Measurements from ENCODE around the gene E2F7. TPM values are rescaled to one million over a fixed set of nuclear protein-coding genes. Genes with fewer than 3 reads are reported as not detected.

The E2F7 gene
- total RNA-seq, 1 experiment from 2014 or later = 19.5 TPM

DNA sequence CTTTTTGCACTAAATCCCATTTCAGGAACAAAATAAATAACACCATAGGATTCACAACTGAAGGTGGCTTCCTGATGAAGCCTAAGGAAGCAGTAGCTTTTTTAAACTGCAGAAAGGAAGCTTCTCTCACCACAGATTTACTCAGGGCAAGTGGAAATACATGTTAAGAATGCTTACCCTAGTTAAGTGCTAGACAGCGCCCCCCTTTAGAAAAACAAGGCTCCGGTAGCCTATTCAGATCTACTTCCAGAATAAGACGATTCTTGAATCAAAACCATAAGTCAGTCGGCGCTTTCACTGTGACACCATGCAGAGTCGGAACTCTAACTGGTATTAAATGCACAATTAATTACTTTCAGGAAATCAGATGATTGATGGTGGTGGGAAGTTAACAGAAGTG lies 41.9 kb downstream of the E2F7 start:
- TF ChIP-seq, protein P1, sequence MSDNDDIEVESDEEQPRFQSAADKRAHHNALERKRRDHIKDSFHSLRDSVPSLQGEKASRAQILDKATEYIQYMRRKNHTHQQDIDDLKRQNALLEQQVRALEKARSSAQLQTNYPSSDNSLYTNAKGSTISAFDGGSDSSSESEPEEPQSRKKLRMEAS (IDR thresholded peaks at IDR 0.05) = no peak
- no peak for TF ChIP-seq YY1 (IDR thresholded peaks at IDR 0.05; ENCODE audit: extremely low read depth, insufficient replicate concordance, low read depth, low read length)
- no peak for TF ChIP-seq REST (IDR thresholded peaks at IDR 0.05; ENCODE audit: low read depth)
- no peak for TF ChIP-seq SIN3A (IDR thresholded peaks at IDR 0.05; ENCODE audit: low read depth)
- no peak for TF ChIP-seq POLR2AphosphoS5 (IDR thresholded peaks at IDR 0.05; ENCODE audit: low read depth, low read length)
- no peak for TF ChIP-seq FOSL1 (IDR thresholded peaks at IDR 0.05; ENCODE audit: low read depth)
- no peak for TF ChIP-seq CEBPB (IDR thresholded peaks at IDR 0.05; ENCODE audit: low read depth)
- no peak for TF ChIP-seq EGR1 (IDR thresholded peaks at IDR 0.05; ENCODE audit: low read depth)
- intact Hi-C loops (cut with micrococcal nuclease) = no loop called here
- no peaks in the 10 kb centered on the region for H3K4me1 ChIP-seq (ENCODE audit: control insufficient read depth in 1 of 2, insufficient read depth in 2 of 2, low read length in 2 of 2)
- H3K9me3 ChIP-seq (ENCODE audit: control insufficient read depth in 1 of 2, insufficient read depth in 1 of 2, low read depth in 1 of 2, low read length in 2 of 2) = no peaks in the 10 kb centered on the region
- no peaks in the 10 kb centered on the region for H3K9me2 ChIP-seq (ENCODE audit: insufficient read depth)
- H3K27me3 ChIP-seq (ENCODE audit: insufficient read depth, low read length) = no peaks in the 10 kb centered on the region
- no peaks in the 10 kb centered on the region; the same call in 1 of the 2 replicates for H3K79me2 ChIP-seq (ENCODE audit: insufficient read depth, low read length)
- peaks cover 37 to 47% of the 10 kb centered on the region in 2 experiments for H3K36me3 ChIP-seq (ENCODE audit: control insufficient read depth in 1 of 2, insufficient read depth in 2 of 2, low read length in 2 of 2)
- no peak overlapping the region for H2AFZ ChIP-seq (ENCODE audit: low read depth, low read length, poor library complexity, severe bottlenecking)
- DNase-seq (ENCODE audit: low read depth, low spot score) = no peak
- no peaks in the 10 kb centered on the region for H4K20me1 ChIP-seq (ENCODE audit: insufficient read depth)
- H3K4me3 ChIP-seq (replicated peaks in 1 of 2; ENCODE audit: low read depth in 1 of 2, low read length in 2 of 2) = no peak overlapping the region
- CTCF ChIA-PET = no interaction called here
- no peak overlapping the region for H3K27ac ChIP-seq (ENCODE audit: low read depth, low read length)
- ATAC-seq = no peak
- H3K9ac ChIP-seq (ENCODE audit: low read length) = no peak overlapping the region
- BruUV-seq (replicated peaks) = no TSS peak
- H3K4me2 ChIP-seq (ENCODE audit: low read length) = no peak overlapping the region
- RAD21 ChIA-PET (ENCODE audit: low non-redundant PET in 1 of 2, low total read pairs in 2 of 2, uncharacterized antibody in 2 of 2, unreplicated experiment in 2 of 2) = no interaction called here
- POLR2A ChIA-PET = no interaction called here
